Activated CD8-positive, alpha-beta T cell treated with anti-CD3 and anti-CD28 coated beads, Interleukin-2, amount 10 ng/mL, durations not matched to agents 7 days and 5 days (primary cell): Measurements from ENCODE around the gene WWP2. TPM values are rescaled to one million over a fixed set of nuclear protein-coding genes. Genes with fewer than 3 reads are reported as not detected.

ENCODE experiments used
- ATAC-seq: fragments of 150-1000 bp; cut with Tn5 transposase; one replicate; pipeline ENCODE4 v1.10.0; 2021; ENCODE audit warnings: moderate library complexity
- CTCF ChIA-PET: fragments of 350-600 bp; sonication (Branson Sonifier 250); formaldehyde crosslinking; loops from one replicate; lab custom pipeline; 2021; ENCODE audit warnings: antibody characterized with exemption; lab: Charles Lee
- POLR2A ChIA-PET: fragments of 350-600 bp; sonication (Branson Sonifier 250); formaldehyde crosslinking; loops from one replicate; lab custom pipeline; 2021; ENCODE audit warnings: antibody characterized with exemption; lab: Charles Lee
- DNase-seq: peaks from one replicate; pipeline ENCODE4 v3.0.0-alpha.2; 2020
- H3K27ac Mint-ChIP-seq: one replicate; pipeline ENCODE4 v1.8.0; 2021; ENCODE audit warnings: mild to moderate bottlenecking, mixed read lengths
- H3K27me3 Mint-ChIP-seq: one replicate; pipeline ENCODE4 v1.8.0; 2021; ENCODE audit warnings: low read depth, mixed read lengths
- H3K36me3 Mint-ChIP-seq: one replicate; pipeline ENCODE4 v1.8.0; 2021; ENCODE audit warnings: low read depth, mixed read lengths
- H3K4me1 Mint-ChIP-seq: one replicate; pipeline ENCODE4 v1.8.0; 2021; ENCODE audit warnings: low read depth, mixed read lengths
- H3K4me3 Mint-ChIP-seq: one replicate; pipeline ENCODE4 v1.8.0; 2021; ENCODE audit warnings: mild to moderate bottlenecking, mixed read lengths
- H3K9me3 Mint-ChIP-seq: one replicate; pipeline ENCODE4 v1.8.0; 2022; ENCODE audit warnings: mixed read lengths; ENCODE audit not compliant: insufficient read depth
- total RNA-seq, 2 experiments: library from RNA; stranded (reverse); gene quantifications; one replicate each; pipeline ENCODE4 v1.2.3, GENCODE V29; 2021

WWP2 gene
- total RNA-seq, 2 experiments from 2014 or later, result 60.1 to 64.5 TPM

DNA sequence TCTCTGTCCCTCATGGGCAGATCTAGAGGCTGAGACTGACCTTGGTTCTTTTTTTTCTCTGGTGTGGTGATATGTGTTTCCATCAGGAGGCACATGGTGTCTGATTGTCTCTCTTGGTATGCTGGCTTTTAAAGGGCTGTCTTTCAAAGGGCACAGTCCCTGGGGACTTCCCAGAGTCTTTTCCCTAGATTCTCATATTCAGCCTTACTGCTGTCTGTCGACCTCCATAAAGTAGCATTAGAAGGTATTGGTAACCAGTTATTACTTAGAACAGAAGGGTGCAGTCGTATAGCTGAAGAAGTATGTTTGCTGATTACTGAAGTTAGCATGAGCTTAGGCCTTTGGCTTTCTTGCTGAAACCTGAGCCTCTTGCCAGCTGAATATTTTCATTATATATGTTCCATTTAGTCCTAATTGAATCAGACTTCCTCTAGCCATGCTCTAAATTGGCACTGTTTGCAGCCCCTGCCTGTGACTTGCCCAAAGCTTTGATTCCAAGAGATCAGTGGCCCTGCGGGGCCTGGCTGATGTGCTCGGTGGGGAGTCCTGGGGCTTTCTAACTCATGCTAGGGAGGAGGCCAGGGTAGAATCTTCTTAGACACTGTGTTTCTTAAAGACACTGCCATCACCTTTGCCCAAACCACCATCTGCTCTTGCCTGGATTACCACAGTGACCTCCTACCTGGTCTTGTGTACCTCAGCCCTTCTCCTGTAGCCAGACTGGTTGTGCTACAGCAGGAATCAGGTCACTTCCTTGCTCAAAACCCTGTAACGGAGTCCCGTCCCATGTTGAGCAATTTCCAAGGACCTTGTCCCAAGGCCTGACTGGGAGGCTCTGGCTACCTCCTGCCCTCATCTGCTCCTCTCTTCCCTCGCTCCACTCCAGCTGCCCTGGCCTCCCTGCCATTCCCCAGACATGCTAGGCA, 71.5 kb downstream of the WWP2 start:
- no peak for ATAC-seq
- no peak for DNase-seq
- H3K4me3 Mint-ChIP-seq, result no peak overlapping the region
- POLR2A ChIA-PET, result no interaction called here
- no peaks in the 10 kb centered on the region for H3K27me3 Mint-ChIP-seq
- H3K27ac Mint-ChIP-seq, result no peak overlapping the region
- peaks cover 3% of the 10 kb centered on the region for H3K36me3 Mint-ChIP-seq
- no peaks in the 10 kb centered on the region for H3K9me3 Mint-ChIP-seq
- CTCF ChIA-PET, result no interaction called here
- peaks cover 5% of the 10 kb centered on the region for H3K4me1 Mint-ChIP-seq

GRCh38 chr16:69834807-69835466, 72.8 kb downstream of the WWP2 start:
- Mint-ChIP-seq H3K4me3 (no peak overlapping the region), H3K27me3 (no peaks in the 10 kb centered on the region), H3K4me1 (peaks cover 5% of the 10 kb centered on the region), H3K27ac (no peak overlapping the region), H3K9me3 (no peaks in the 10 kb centered on the region), H3K36me3 (peaks cover 5% of the 10 kb centered on the region)
- CTCF ChIA-PET, result no interaction called here
- ATAC-seq (no peak), DNase-seq (no peak)
- POLR2A ChIA-PET, result no interaction called here

GRCh38 chr16:69836257-69836656, 74.1 kb downstream of the WWP2 start:
- no peaks in the 10 kb centered on the region for H3K9me3 Mint-ChIP-seq
- no peak overlapping the region for H3K4me3 Mint-ChIP-seq
- DNase-seq, result no peak
- H3K27me3 Mint-ChIP-seq, result no peaks in the 10 kb centered on the region
- no peak overlapping the region for H3K27ac Mint-ChIP-seq
- H3K4me1 Mint-ChIP-seq, result peaks cover 5% of the 10 kb centered on the region
- POLR2A ChIA-PET, result no interaction called here
- H3K36me3 Mint-ChIP-seq, result peaks cover 15% of the 10 kb centered on the region
- CTCF ChIA-PET, result no interaction called here
- ATAC-seq, result no peak

DNA sequence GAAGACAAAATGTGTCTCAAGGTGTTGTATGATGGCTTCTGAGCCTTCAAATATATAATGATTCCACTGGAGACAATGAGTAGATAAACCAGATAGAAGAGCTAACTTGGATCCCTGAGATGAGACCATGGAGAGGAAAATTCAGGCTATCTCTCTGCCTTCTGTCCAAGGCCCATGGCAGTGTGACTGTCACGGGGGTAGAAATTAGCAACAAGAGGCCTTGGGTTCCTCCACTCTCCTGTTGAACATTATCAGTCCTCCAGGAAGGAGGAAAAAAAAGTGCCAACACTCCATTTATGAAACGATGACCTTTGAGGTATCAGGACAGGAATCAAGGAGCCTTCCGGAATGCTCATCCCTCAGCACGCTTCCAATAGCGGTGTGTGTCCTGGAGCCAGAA, 75.2 kb downstream of the WWP2 start:
- ChIA-PET POLR2A (no interaction called here), CTCF (no interaction called here)
- H3K27ac Mint-ChIP-seq, result no peak overlapping the region
- DNase-seq, result no peak
- peaks cover 16% of the 10 kb centered on the region for H3K36me3 Mint-ChIP-seq
- H3K4me1 Mint-ChIP-seq, result peaks cover 5% of the 10 kb centered on the region
- H3K27me3 Mint-ChIP-seq, result no peaks in the 10 kb centered on the region
- ATAC-seq, result no peak
- H3K4me3 Mint-ChIP-seq, result no peak overlapping the region
- no peaks in the 10 kb centered on the region for H3K9me3 Mint-ChIP-seq

DNA sequence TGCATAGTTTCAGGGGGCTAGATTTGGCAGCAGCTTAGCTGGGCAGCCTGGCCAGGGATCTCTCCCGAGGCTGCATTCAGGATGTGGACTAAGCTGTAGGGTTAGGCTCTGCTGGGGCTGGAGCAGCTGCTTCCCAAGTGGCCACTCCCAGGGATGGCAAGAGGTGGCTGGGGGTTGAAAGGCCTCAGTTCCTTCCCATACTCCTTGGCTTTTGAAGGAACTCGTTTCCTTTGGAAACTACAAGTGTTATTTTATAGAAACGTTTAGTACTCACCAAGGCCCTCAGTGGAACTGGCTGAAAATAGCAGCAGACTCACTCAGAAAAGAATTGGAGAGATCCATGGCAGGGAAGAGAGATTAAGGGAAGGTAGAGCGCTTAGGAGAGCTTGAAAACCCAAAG, 76.4 kb downstream of the WWP2 start:
- peaks cover 18% of the 10 kb centered on the region for H3K36me3 Mint-ChIP-seq
- H3K27me3 Mint-ChIP-seq, result no peaks in the 10 kb centered on the region
- no peaks in the 10 kb centered on the region for H3K9me3 Mint-ChIP-seq
- H3K27ac Mint-ChIP-seq, result no peak overlapping the region
- CTCF ChIA-PET, result no interaction called here
- peaks cover 5% of the 10 kb centered on the region for H3K4me1 Mint-ChIP-seq
- ATAC-seq (no peak), DNase-seq (no peak)
- H3K4me3 Mint-ChIP-seq, result no peak overlapping the region
- POLR2A ChIA-PET, result interaction anchor here (0.7 kb wide), 1 partner anchor 10 kb away, joined by 3 read pairs; no protein-coding TSS in a partner anchor

- Mint-ChIP-seq H3K27me3 (no peaks in the 10 kb centered on the region), H3K27ac (no peak overlapping the region), H3K4me1 (no peaks in the 10 kb centered on the region), H3K9me3 (no peaks in the 10 kb centered on the region), H3K36me3 (peaks cover 22% of the 10 kb centered on the region), H3K4me3 (no peak overlapping the region)
- POLR2A ChIA-PET, result no interaction called here
- no peak for ATAC-seq
- no peak for DNase-seq
- CTCF ChIA-PET, result no interaction called here
Observed at GRCh38 chr16:69839240-69839688, 77.1 kb downstream of the WWP2 start.

DNA sequence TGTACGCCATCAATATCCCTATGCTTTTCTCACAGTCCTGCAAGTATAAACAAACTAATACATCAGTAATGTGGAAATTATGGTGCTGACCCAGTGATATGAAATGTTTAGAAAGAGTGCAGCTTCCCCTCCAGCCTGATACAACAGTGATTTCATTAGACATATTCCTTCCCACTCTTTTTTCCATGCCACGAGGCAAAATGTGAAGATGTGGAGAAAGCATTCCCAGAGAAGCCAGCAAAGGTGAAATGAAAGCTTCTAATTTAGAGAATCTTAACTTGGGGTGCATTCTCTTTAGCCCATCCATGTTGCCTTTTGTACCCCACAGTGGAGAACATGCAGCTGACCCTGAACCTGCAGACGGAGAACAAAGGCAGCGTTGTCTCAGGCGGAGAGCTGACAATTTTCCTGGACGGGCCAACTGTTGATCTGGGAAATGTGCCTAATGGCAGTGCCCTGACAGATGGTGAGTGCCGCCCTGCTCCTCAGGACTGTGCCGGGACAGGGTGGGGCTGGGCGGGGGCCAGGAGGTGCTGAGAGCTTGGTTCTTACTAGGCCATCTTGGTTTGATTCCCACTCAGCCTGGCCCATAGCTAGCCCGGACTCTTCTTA, 77.8 kb downstream of the WWP2 start:
- Mint-ChIP-seq H3K36me3 (peaks cover 22% of the 10 kb centered on the region), H3K27me3 (no peaks in the 10 kb centered on the region), H3K9me3 (no peaks in the 10 kb centered on the region), H3K4me3 (no peak overlapping the region), H3K27ac (no peak overlapping the region), H3K4me1 (no peaks in the 10 kb centered on the region)
- ChIA-PET POLR2A (no interaction called here), CTCF (no interaction called here)
- ATAC-seq, result no peak
- no peak for DNase-seq

GRCh38 chr16:69840975-69841374, 78.8 kb downstream of the WWP2 start:
- no peak overlapping the region for H3K27ac Mint-ChIP-seq
- DNase-seq (no peak), ATAC-seq (no peak)
- H3K4me3 Mint-ChIP-seq, result no peak overlapping the region
- H3K27me3 Mint-ChIP-seq, result no peaks in the 10 kb centered on the region
- ChIA-PET POLR2A (no interaction called here), CTCF (no interaction called here)
- H3K36me3 Mint-ChIP-seq, result peaks cover 22% of the 10 kb centered on the region
- H3K4me1 Mint-ChIP-seq, result no peaks in the 10 kb centered on the region
- no peaks in the 10 kb centered on the region for H3K9me3 Mint-ChIP-seq

GRCh38 chr16:69844441-69844840, 82.3 kb downstream of the WWP2 start:
- ATAC-seq (no peak), DNase-seq (no peak)
- peaks cover 22% of the 10 kb centered on the region for H3K36me3 Mint-ChIP-seq
- H3K27me3 Mint-ChIP-seq, result no peaks in the 10 kb centered on the region
- no peak overlapping the region for H3K4me3 Mint-ChIP-seq
- ChIA-PET POLR2A (no interaction called here), CTCF (no interaction called here)
- no peaks in the 10 kb centered on the region for H3K9me3 Mint-ChIP-seq
- no peak overlapping the region for H3K27ac Mint-ChIP-seq
- H3K4me1 Mint-ChIP-seq, result no peaks in the 10 kb centered on the region

GRCh38 chr16:69845181-69845580, 83.0 kb downstream of the WWP2 start:
- ATAC-seq, result no peak
- CTCF ChIA-PET, result no interaction called here
- no peak overlapping the region for H3K27ac Mint-ChIP-seq

GRCh38 chr16:69847643-69848042, 85.5 kb downstream of the WWP2 start:
- ChIA-PET POLR2A (no interaction called here), CTCF (no interaction called here)
- peaks cover 9% of the 10 kb centered on the region for H3K36me3 Mint-ChIP-seq
- H3K4me3 Mint-ChIP-seq, result no peak overlapping the region
- DNase-seq (no peak), ATAC-seq (no peak)
- H3K4me1 Mint-ChIP-seq, result no peaks in the 10 kb centered on the region
- H3K27ac Mint-ChIP-seq, result no peak overlapping the region
- no peaks in the 10 kb centered on the region for H3K27me3 Mint-ChIP-seq
- H3K9me3 Mint-ChIP-seq, result no peaks in the 10 kb centered on the region

More at GRCh38 chr16:69845181-69845580, 83.0 kb downstream of the WWP2 start:
- POLR2A ChIA-PET, result no interaction called here
- Mint-ChIP-seq H3K27me3 (no peaks in the 10 kb centered on the region), H3K4me1 (no peaks in the 10 kb centered on the region), H3K36me3 (peaks cover 19% of the 10 kb centered on the region), H3K4me3 (no peak overlapping the region), H3K9me3 (no peaks in the 10 kb centered on the region)
- DNase-seq, result no peak
